Left renal pelvis (tissue), 4 donors: ENCODE data around the gene ATG10. TPM values are rescaled to one million over a fixed set of nuclear protein-coding genes. Genes with fewer than 3 reads are reported as not detected.
"Not testable (repeated sequence)": the region's sequence is repeated elsewhere in the genome, so short reads cannot be mapped to it uniquely, and the experiment has no call there.

Experiments used
- DNase-seq, 4 donors: peaks; one replicate each; pipeline ENCODE4 v3.0.0-alpha.2; 2013; ENCODE audit warnings: low read depth in 4 of 4, low spot score in 3 of 4
- polyA plus RNA-seq, 4 donors: library from polyadenylated mRNA; unstranded; fragments of 120-200 nt; gene quantifications; one replicate each; pipeline ENCODE4 v1.2.1, GENCODE V29; 2013; ENCODE audit not compliant: insufficient read length in 4 of 4

Gene ATG10
- 10 to 100 TPM; 11.5 to 16.0 (median 12.3) TPM for polyA plus RNA-seq

DNA sequence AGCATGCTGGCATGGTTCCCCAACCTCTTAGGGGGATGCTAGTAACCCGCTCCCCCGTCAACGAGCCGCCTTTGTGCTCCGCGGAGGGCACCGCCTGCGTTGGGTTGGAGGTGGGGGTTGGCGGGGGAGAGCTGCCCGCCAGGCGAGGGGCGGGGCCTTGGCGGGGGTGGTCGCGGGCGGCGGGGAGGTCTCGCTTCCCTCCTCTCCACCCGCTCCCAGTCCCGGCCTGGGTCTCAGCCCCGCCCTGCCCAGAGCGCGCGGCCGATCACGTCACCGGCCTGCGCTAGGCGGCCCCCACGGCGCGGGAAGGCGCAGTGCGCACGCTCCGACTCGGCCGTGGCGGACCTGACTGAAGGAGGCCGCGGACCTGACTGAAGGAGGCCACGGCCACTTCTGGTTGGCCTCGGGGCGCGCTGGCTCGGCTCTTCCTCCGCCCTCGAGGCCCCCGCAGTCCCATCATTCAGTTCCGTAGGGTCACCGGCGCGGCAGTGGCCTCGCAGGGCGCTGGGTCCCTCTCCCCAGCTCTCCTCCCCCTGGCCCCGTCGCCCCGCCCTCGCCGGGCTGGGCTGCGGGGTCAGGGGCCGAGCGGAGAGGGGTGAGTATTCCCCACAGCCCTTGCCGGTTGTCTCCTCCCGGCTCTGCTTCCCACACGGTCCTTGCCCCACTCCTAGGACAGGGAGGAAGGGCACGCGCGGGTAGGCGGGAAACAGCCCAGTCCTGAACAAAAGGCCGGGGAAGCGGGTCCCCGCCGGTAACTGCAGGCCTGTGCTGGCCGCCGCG, at the start of gene ATG10:
Gene ATG10 (plus strand): TSS at position 312 of the 780 bp plus-strand sequence. CDS start 15,548 bp downstream, outside the sequence.
- DNase-seq: peak; percentile 86 to 92 (median 90)

- no peak for DNase-seq
Measured at GRCh38 chr5:81922854-81923279, 49.0 kb upstream of the ATG10 start.

DNA sequence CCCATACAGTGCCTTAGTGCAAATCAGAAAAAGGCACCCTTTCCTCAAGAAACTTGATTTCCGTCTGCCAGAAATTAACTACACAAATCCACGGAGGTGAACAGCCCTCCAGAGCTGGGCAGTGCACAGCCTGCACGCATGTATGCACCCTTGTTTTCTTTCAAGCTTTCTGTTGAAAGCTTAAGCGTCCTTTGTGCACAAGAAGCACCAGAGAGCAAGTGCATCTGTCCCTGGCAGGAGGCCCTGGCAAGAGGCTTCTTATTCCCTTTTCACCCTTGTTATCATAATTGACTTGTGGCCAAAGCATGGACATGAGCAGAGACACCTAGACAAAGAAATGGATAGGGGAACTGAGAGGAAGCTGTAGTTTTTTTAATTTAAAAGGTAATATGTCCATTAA, 47.4 kb upstream of the ATG10 start:
- no peak for DNase-seq

DNA sequence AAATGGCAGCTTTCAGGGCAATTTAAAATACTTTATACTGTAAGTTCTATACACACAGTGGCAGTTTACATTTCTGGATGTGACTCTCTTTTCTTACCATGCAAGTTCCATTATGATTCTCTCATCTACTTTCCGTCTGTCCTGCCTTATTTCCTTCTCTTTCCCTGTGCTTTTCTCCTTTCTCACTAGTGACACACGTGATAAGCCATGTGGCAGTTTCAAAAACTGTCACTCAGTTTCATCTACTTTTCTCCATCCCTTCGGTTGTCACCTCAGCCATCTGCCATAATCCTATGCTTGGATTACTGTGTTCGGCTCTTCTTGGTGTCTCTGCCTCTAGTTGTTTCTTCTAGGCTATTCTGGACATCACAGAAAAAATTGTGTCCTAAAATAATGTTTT, 46.8 kb upstream of the ATG10 start:
- DNase-seq: no peak

DNA sequence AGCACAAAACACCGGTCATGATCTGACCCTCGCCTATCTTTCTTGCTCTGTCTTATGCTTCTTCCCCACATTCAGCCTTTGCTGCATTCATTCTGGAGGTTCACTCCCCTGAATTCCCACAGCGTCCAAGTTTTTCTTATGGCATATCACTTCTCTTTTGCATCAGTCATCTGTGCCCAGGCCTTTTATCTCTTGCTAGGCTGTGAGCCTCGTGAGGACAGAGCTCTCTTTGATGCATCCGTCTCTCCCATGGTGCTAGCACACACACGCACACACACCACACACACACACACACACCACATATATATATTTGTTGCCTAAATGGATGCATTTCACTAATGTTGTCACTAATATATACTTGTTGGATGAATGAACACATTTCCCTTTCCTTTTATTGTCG, 45.8 kb upstream of the ATG10 start:
- DNase-seq: no peak

DNA sequence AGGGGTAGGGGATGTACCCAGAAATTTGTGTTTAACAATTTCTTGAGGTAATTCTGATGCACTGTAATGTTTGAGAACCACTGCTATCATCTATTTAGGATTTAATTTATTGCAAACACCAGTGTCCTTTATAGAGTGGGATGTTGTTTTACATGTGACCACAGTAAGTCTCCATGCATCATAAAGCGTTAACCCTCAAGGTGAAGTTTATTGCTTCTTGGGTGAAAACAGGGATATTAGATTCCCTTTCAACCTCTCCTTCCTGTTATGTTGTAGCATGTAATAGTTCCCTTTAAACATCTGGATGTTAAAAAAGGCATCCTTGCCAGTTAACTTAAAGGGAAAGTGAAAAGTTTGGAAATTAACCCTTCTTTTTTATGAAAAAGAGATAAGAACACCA, 35.8 kb upstream of the ATG10 start:
- DNase-seq: peak in 2 of 4 donors; percentile 14 to 24

DNA sequence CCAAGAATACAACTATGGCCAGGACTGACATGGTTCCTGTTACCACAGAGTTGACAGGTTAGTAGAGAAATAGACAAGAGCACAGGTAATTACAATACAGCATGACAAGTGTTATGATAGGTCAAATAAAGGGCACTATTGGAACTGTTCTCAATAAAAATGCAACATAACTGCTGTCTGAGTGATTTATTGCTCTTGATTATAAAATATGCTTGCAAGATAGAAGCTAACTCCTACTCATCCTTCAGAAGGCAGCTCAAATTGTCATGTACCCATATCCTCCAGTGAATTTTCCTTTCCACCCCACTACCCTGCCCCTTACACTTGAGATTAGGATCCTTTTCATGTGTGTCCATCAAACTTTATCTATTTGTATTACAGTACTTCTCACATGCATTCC, 35.1 kb upstream of the ATG10 start:
- DNase-seq: no peak

DNA sequence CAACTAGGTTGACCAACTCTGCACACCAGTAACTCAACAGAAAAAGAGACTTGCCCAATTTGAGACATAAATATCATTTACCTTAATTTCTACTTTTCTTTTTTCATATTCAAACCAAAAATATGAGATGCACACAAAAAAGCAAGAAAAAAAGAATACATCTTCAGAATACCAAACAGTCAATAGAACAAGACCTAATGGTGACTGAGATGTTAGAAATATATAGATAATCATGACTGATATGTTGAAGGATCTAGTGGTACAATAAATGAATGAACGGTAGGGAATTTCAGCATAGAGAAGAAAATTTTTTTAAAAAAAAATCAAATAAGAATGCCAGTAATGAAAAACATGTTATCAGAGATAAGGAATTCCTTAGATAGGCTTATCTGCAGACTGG, 29.1 kb upstream of the ATG10 start:
- DNase-seq: no peak

DNA sequence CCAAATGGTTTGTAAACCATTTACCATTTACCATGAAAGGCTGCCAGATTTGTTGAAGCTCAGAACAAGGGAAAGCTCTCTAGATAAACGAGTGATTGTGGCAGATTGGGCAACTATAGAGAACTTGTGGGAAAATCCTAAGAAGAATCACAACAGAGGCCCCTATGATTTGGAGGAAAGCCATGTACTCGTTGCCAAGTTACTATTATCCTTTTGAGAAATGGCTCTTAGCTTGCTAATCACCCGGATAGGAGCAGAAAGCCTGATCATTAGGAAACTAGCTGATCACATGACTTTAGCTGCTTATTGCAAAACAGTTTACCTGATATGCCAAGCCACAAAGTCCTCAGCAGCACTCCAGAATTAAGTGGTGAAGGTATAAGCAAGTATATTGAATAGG, 23.5 kb upstream of the ATG10 start:
- DNase-seq: no peak

DNA sequence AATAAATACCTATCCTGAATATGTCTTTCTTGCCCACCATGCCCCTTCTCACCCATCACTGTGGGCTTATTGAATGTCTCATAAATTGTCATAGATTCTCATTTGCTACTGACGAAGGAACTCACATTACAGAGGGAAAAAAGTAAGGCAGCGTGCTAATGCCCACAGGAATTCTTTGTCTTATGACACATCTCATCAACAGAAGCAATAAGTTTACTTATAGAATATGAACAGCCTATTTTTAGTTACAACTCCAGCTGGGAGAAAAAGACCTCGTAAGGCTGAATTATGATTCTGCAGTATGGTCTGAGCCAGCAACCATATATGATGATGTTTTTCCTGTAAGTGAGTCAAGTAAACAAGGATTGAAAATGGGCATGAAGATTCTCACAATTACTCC, 22.4 kb upstream of the ATG10 start:
- DNase-seq: no peak

- DNase-seq: no peak
Measured at GRCh38 chr5:81950996-81951395, 20.8 kb upstream of the ATG10 start.

DNA sequence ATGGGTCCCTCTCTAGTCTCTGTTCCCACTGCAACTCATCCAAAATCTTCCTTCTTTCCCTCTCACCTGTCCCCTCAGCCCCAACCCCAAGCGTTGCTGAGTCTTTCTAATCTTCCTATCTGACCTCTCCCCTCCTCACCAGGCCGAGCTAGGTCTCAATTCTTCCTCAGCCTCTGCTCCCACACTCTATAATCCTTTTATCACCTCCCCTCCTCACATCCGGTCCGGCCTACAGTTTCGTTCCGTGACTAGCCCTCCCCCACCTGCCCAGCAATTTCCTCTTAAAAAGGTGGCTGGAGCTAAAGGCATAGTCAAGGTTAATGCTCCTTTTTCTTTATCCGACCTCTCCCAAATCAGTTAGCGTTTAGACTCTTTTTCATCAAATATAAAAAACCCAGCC, 17.0 kb upstream of the ATG10 start:
- DNase-seq: not testable (repeated sequence)

DNA sequence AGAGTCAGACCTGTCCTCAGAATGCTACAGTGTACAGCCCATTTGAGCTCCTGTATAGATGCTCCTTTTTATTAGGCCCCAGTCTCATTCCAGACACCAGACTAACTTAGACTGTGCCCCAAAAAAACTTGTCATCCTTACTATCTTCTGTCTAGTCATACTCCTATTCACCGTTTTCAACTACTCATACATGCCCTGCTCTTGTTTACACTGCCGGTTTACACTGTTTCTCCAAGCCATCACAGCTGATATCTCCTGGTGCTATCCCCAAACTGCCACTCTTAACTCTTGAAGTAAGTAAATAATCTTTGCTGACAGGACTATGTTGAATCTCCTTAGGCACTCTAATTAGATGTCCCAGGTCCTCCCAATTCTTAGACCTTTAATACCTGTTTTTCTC, 13.7 kb upstream of the ATG10 start:
- not testable (repeated sequence) for DNase-seq

DNA sequence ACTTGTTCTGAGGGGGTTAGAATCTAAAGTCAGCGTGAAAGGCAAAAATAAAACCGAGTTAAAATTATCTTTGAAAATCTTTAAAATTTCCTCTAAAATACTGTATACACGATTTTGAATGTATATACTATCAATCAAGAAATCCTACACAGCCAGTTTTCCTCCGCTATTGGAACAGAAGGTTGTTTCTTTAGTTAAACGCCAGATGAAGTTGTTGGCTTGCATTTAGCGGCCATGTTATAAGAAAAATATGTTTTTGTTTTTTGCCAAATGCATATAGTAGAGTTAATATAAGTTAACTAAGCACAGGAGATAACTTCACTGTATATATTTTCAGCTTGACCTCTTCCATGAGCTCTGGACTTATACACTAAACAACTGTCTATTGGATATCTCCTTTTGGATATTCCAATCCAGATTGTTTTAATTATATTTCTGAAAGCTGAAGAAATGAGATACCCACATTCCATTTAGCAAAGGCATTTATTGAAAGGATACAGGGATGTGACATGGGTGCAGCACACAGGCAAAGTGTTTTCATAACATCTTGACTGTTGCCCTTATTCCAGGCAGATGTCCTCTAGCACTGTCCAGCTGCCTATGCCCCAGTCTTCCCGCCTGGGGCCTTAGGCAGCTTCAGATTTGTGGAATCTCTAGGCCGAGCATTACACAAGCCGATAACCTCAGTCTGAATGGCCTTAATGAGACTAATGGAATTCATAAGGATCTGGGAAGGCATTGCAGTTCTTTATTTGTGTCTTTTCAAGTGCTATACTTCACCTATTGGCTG, 10.0 kb upstream of the ATG10 start:
- DNase-seq: no peak

DNA sequence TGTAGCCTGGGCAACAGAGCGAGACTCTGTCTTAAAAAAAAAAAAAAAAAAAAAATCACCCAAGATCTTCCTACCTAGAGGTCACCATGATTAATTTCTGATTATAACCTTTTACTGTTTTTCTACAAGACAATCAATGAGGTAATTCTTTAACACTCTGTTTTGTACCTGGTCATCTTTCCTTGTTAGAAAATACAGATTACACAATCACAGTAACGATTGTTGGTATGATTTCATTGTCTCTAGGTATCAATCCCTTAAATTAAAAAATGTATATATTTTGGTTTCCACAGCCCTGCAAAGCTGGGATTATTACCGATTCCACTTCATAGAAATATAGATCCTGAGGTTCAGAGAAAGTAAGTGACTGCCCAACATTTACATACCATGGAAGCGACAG, 8.3 kb upstream of the ATG10 start:
- no peak for DNase-seq

DNA sequence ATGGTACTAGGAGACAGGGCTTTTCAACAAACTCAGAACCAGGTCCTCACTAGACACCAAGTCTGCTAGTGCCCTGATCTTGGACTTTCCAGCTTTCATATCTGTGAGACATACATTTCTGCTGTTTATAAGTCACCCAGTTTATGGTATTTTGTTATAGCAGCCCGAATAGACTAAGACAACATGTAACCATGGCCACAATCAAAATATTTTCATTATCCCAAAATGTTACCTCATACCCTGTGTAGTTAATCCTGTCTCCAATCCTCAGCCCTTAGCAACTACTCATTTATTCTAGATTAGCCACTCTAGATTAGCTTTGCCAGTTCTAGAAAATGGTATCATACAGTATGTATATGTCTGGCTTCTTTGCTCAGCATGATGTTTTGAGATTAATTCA, 6.3 kb upstream of the ATG10 start:
- no peak for DNase-seq

GRCh38 chr5:81969226-81969625, 2.6 kb upstream of the ATG10 start:
- DNase-seq: no peak

GRCh38 chr5:81969912-81970311, 1.9 kb upstream of the ATG10 start:
- DNase-seq: no peak

DNA sequence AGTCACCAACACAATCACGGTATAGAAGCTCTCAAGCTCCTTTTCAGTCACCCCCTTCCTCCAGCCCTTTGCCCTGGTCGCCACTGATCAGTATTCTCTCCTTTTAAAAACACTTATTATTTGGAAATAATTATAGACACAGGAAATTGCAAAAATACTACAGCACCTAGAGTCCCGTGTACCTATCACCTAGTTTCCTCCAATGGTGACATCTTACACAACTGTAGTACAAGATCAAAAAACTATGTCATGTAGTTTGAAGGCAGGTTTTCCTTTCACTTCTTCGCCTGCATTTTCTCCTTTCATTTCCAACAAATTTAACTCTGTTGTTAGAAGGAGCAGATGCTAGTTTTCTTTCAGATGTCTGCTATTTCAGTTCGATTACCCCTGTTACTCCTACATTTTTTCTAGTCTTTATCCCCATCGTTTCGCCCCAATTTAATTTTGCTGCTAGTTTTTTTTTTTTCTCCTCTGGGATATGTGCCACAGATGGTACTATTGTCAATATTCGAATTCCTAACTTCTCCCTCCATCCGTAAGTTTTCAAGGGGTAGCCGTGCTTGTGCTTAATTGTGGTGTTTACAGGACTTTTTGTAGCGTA, 612 bp upstream of the ATG10 start:
- DNase-seq: peak in 2 of 4 donors; percentile 16 to 19

GRCh38 chr5:81972492-81972783, 615 bp downstream of the ATG10 start:
- DNase-seq: no peak

DNA sequence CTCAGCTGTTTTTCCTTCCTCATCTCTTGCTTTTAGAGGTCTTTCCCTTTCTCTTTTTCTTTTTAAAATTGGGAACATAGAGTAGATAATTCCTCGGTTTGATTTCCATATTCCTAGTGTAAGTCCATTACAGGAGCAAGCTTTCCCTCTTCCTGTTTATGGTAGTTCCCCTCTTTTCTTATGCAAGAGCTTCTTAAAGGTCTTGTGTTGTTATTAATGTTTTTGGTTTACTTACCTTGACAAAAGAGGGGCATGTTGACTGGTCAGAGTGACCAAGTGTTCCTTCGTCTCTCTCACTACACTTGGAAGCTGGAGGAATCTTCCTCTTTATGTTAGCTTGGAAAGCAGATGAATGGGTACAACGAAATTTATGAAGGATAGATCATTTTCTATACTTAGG, 8.3 kb downstream of the ATG10 start:
- DNase-seq: no peak
